C4-2B (cell line): Measurements from ENCODE around the gene CAMK1D.

ENCODE experiments used
- ZFX ChIP-seq: fragments of 450-650 bp; IDR thresholded peaks from 2 replicates; pipeline ENCODE4 v1.6.1; 2017
- TF ChIP-seq, protein P1 (sequence below): fragments of 450-650 bp; conservative IDR thresholded peaks from 2 replicates; pipeline ENCODE4 v1.5.1; 2017; ENCODE audit warnings: mild to moderate bottlenecking

DNA sequence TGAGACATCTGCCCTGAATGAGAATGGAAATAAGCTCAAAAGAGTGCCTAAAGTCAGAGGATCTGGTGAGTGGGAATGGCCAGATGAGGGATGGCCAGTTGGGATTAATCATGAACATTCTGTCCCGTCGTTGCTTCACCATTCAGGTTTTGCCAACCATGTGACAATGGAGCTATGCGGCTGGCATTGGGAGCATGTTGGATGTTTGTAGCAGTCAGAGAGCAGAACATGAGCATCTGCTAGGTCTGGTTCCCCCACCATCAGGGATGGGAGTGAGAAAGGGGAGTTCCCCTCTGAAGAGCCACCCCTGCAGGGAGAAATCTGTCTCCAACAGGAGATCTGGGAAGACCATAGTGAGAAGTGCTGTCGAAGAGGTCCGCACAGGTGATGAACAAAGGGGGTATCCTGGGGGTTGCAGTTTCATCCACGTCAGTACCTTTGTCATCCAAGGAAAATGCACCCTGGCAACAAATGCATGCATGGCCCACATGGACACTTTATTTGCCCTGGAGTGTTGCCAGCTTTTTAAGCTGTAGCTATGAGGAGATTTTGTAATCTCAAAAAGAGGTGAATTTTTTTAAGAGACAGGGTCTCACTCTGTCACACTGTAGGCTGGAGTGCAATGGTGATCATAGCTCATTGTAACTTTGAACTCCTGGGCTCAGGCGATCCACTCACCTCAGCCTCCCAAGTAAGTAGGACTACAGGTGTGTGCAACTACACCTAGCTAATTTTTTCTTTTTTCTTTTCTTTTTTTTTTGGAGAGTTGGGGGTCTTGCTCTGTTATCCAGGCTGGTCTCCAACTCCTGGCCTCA, 190.2 kb downstream of the CAMK1D start:
- TF ChIP-seq, protein P1, sequence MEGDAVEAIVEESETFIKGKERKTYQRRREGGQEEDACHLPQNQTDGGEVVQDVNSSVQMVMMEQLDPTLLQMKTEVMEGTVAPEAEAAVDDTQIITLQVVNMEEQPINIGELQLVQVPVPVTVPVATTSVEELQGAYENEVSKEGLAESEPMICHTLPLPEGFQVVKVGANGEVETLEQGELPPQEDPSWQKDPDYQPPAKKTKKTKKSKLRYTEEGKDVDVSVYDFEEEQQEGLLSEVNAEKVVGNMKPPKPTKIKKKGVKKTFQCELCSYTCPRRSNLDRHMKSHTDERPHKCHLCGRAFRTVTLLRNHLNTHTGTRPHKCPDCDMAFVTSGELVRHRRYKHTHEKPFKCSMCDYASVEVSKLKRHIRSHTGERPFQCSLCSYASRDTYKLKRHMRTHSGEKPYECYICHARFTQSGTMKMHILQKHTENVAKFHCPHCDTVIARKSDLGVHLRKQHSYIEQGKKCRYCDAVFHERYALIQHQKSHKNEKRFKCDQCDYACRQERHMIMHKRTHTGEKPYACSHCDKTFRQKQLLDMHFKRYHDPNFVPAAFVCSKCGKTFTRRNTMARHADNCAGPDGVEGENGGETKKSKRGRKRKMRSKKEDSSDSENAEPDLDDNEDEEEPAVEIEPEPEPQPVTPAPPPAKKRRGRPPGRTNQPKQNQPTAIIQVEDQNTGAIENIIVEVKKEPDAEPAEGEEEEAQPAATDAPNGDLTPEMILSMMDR, result no peak
- no peak for TF ChIP-seq ZFX
